Amniotic epithelial cell (primary cell): ENCODE measurements around the gene NUDT9.
A peak's percentile ranks its signal among the peaks of the same experiment; 100 is the strongest.
"Not testable (repeated sequence)": the region's sequence is repeated elsewhere in the genome, so short reads cannot be mapped to it uniquely, and the experiment has no call there.

Experiments
- DNase-seq: peaks from one replicate; pipeline ENCODE4 v3.0.0-alpha.2; 2010; ENCODE audit warnings: low read depth

Gene NUDT9

GRCh38 chr4:87422104-87423052 lies at the start of gene NUDT9:
NUDT9 (plus strand) TSS chr4:87422573; CDS start chr4:87422906, 333 bp downstream.
- DNase-seq = peak; percentile 99

- peak; percentile 87 for DNase-seq
Measured at GRCh38 chr4:87375719-87376291, 46.6 kb upstream of the NUDT9 start.

GRCh38 chr4:87377816-87378215 lies 44.6 kb upstream of the NUDT9 start:
- DNase-seq = no peak

GRCh38 chr4:87382116-87382515 lies 40.3 kb upstream of the NUDT9 start:
- DNase-seq = no peak

GRCh38 chr4:87382931-87383330 lies 39.4 kb upstream of the NUDT9 start:
- no peak for DNase-seq

GRCh38 chr4:87384466-87385132 lies 37.8 kb upstream of the NUDT9 start:
- not testable (repeated sequence) for DNase-seq

- DNase-seq = no peak
Measured at GRCh38 chr4:87387237-87387636, 35.1 kb upstream of the NUDT9 start.

DNA sequence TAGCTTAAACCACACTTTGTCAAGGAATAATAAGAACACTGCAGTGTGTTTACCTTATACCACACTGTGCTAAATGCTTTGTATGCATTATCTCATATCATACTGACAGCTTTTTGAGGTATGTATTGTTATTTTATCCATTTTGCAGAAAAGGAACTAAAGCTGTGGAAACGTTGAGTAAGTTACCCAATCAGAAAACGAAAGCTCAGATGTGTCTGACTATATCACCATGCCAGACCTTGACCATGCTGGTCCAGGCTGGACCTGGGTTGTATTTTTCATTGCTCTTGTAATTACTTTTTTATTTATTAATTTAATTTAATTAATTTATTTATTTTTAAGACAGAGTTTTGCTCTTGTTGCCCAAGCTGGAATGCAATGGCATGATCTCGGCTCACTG lies 33.5 kb upstream of the NUDT9 start:
- no peak for DNase-seq

DNA sequence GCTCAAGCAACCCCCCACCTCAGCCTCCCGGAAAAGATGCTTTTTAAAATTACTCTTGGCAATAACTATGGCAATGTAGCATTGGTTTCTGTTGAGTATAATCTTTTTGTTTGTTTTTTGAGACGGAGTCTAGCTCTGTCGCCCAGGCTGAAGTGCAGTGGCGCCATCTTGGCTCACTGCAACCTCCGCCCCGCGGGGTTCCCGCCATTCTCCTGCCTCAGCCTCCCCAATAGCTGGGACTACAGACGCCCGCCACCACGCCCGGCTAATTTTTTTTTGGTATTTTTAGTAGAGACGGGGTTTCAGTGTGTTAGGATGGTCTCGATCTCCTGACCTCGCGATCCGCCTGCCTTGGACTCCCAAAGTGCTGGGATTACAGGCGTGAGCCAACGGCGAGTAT lies 32.3 kb upstream of the NUDT9 start:
- not testable (repeated sequence) for DNase-seq

- DNase-seq = no peak
Measured at GRCh38 chr4:87390551-87390890, 31.9 kb upstream of the NUDT9 start.

DNA sequence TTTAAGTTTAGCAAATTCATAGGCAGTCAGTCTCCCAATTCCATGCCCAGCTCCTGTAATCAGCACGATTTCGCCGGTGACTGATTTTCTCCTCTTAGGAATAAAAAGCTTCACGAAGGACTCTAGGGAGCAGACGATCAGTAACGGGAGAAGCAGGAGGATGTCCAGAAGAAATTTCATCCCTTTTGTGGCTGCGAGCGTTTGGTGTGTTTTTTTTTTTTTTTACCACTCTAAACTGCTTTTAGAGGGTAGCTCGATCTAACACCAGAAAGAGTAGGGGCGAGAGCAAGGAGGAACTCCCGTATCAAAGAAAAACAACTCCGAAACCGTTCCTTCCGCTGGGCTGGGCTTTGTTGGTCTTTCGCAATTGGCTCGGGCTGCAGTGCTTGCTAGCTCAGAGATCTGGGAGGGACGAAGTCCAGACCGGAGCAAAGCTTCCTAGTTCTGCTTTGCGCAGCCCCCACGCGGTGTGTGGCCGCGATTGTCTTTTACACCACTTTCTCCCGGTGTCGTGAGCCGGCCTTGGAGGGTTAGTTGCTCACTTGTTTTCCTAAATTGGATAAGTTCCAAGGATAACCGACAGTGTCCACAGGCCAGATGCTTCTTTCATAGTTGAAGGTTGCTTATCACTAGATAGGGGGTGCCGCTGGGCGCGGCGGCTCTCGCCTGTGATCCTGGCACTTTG lies 31.3 kb upstream of the NUDT9 start, which contains the start of gene HSD17B11:
Gene HSD17B11, minus strand, starts transcription at position 298 of the 685 bp plus-strand sequence. Its CDS starts 118 bp downstream, at position 180.
- DNase-seq = peak; percentile 99

GRCh38 chr4:87391576-87392054 lies 30.8 kb upstream of the NUDT9 start:
- DNase-seq = no peak

- no peak for DNase-seq
Measured at GRCh38 chr4:87392183-87392582, 30.2 kb upstream of the NUDT9 start.

DNA sequence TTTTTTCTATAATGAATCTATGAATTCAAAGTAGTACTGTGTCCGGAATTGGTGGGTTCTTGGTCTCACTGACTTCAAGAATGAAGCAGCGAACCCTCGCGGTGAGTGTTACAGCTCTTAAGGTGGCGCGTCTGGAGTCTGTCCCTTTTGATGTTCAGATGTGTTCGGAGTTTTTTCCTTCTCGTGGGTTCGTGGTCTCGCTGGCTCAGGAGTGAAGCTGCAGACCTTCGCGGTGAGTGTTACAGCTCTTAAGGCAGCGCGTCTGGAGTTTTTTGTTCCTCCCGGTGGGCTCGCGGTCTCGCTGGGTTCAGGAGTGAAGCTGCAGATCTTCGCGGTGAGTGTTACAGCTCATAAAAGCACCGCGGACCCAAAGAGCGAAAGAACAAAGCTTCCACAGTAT lies 27.3 kb upstream of the NUDT9 start:
- not testable (repeated sequence) for DNase-seq

GRCh38 chr4:87395851-87396250 lies 26.5 kb upstream of the NUDT9 start:
- not testable (repeated sequence) for DNase-seq

DNA sequence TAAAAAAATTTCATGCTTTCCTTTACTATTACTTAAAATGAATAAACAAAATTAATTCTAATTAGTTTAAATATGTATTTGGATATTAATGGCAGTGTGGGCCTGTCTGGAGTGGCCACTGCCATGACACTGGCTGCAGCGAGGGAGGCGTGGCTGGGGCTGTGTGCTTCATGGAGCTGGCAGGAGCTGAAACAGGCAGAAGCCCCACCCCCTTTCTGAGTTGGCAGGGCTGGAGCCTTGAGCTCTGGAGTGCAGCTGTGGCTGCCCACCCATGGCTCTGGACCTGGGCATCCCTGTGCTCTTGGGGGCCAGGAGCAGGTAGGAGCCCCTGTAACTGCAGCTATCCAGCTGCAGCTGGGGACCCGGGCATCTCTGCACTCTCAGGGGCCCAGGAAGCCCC lies 23.2 kb upstream of the NUDT9 start:
- no peak for DNase-seq

DNA sequence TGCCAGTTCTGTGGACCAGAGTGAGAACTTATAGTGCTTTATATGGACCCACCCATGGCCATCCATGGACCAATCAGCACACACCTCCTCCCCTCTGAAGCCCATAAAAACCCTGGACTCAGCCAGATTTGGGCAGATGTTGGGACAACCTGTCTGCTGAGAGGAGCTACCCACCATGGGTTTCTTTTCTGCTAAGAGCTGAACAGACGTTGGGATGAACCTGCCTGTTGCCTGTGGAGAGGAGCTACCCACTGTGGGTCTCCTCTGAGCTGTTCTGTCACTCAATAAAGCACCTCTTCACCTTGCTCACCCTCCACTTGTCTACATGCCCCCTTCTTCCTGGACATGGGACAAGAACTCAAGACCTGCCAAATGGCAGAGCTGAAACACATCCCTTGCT lies 22.4 kb upstream of the NUDT9 start:
- DNase-seq = no peak

- peak; percentile 89 for DNase-seq
Measured at GRCh38 chr4:87403732-87404131, 18.6 kb upstream of the NUDT9 start.

DNA sequence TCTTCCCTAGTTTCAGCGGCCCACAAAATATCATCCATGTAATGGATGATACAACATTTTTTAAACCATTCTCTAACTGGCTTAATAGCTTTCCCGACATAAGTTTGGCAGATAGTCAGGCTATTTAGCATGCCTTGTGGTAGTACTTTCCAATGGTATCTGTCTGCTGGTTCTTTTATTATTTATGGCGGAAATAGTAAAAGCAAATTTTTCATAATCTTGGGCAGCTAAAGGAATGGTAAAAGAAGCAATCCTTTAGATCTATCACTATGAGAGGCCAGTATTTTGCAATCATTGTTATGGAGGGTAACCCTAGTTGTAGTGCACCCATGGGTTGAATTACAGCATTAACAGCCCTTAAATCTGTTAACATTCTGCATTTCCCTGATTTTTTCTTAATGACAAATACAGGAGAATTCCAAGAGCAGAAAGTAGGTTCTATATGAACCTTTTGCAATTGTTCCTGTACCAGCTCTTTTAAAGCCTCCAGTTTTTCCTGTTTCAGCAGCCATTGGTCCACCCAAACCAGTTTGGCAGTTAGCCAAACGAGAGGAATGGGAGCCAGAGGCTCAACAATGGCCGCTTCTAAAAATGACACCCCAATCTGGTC lies 17.1 kb upstream of the NUDT9 start:
- peak; percentile 65 for DNase-seq

DNA sequence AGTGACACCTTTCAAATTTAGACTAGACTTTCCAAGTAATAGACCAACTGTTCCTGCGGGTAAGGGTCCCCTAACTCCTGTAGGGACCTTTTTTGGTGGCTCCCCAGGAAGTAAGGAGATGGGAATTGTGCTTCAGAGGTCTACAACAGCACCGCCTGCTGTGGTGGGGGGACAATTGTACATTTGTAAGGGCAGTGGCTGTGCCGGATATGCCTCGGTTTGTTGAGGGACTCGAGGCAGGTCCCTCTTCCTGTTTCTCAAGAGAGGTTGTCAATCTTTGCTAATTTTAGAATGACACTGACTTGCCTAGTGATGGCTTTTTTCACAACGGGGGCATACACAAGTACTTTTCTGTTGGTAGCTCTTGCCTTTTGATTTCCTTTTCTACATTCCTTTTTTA lies 15.9 kb upstream of the NUDT9 start:
- no peak for DNase-seq

- peak; percentile 24 for DNase-seq
Measured at GRCh38 chr4:87406902-87407301, 15.5 kb upstream of the NUDT9 start.
